Stomach smooth muscle (tissue), 2 donors: Measurements from ENCODE around the gene TMEM41B.
A peak's percentile ranks its signal among the peaks of the same experiment; 100 is the strongest.
"Not testable (repeated sequence)": the region's sequence is repeated elsewhere in the genome, so short reads cannot be mapped to it uniquely, and the experiment has no call there.

Experiments used
- H3K27ac ChIP-seq: one replicate; pipeline ENCODE4 v1.7.0; 2013; ENCODE audit warnings: mild to moderate bottlenecking, low read length, inconsistent platforms
- H3K27me3 ChIP-seq, 2 donors: one replicate each; pipeline ENCODE4 v1.7.0; 2013; ENCODE audit warnings: low read length in 2 of 2; ENCODE audit not compliant: insufficient read depth in 2 of 2, control insufficient read depth in 1 of 2
- H3K36me3 ChIP-seq, 2 donors: one replicate each; pipeline ENCODE4 v1.7.0; 2013; ENCODE audit warnings: low read length in 2 of 2; ENCODE audit not compliant: control insufficient read depth in 2 of 2, insufficient read depth in 2 of 2
- H3K4me1 ChIP-seq: one replicate; pipeline ENCODE4 v1.7.0; 2013; ENCODE audit warnings: low read length; ENCODE audit not compliant: control insufficient read depth, insufficient read depth
- H3K4me3 ChIP-seq, 2 donors: one replicate each; pipeline ENCODE4 v1.7.0; 2013; ENCODE audit warnings: low read length in 2 of 2
- H3K9ac ChIP-seq, 2 donors: one replicate each; pipeline ENCODE4 v1.7.0; 2013; ENCODE audit warnings: low read length in 2 of 2, mild to moderate bottlenecking in 1 of 2
- H3K9me3 ChIP-seq, 2 donors: one replicate each; pipeline ENCODE4 v1.7.0; 2013; ENCODE audit warnings: low read length in 2 of 2; ENCODE audit not compliant: control insufficient read depth in 2 of 2
- donor health status: healthy.
- donor health status: Pancreatic carcinoma.

The TMEM41B gene

GRCh38 chr11:9267680-9268079 lies 46.7 kb downstream of the TMEM41B start:
- H3K36me3 ChIP-seq = no peaks in the 10 kb centered on the region
- H3K4me3 ChIP-seq = no peak overlapping the region
- peaks cover 8% of the 10 kb centered on the region for H3K4me1 ChIP-seq
- H3K9me3 ChIP-seq = no peaks in the 10 kb centered on the region
- H3K9ac ChIP-seq = no peak overlapping the region
- no peak overlapping the region for H3K27ac ChIP-seq
- no peaks in the 10 kb centered on the region for H3K27me3 ChIP-seq

GRCh38 chr11:9266926-9267325 lies 47.5 kb downstream of the TMEM41B start:
- Histone ChIP-seq H3K27ac (no peak overlapping the region), H3K9me3 (no peaks in the 10 kb centered on the region), H3K27me3 (no peaks in the 10 kb centered on the region), H3K4me3 (no peak overlapping the region), H3K4me1 (peaks cover 8% of the 10 kb centered on the region), H3K9ac (no peak overlapping the region), H3K36me3 (no peaks in the 10 kb centered on the region)

GRCh38 chr11:9266132-9266736 lies 48.2 kb downstream of the TMEM41B start:
- no peaks in the 10 kb centered on the region for H3K36me3 ChIP-seq
- H3K4me3 ChIP-seq = no peak overlapping the region
- no peaks in the 10 kb centered on the region for H3K9me3 ChIP-seq
- no peak overlapping the region for H3K27ac ChIP-seq
- H3K9ac ChIP-seq = no peak overlapping the region
- peaks cover 8% of the 10 kb centered on the region for H3K4me1 ChIP-seq
- no peaks in the 10 kb centered on the region for H3K27me3 ChIP-seq

- Histone ChIP-seq H3K9ac (peak within 1 kb of the TSS; percentile 90 to 95), H3K4me3 (peak within 1 kb of the TSS; percentile 87 to 94), H3K36me3 (no peaks in the 10 kb centered on the region), H3K27ac (peak within 1 kb of the TSS; percentile 92), H3K27me3 (no peaks in the 10 kb centered on the region), H3K4me1 (peaks cover 8% of the 10 kb centered on the region), H3K9me3 (no peaks in the 10 kb centered on the region)
Measured at GRCh38 chr11:9265211-9266131, 48.9 kb downstream of the TMEM41B start, which contains the start of gene DENND5A. Gene DENND5A (minus strand): TSS chr11:9265350. CDS start chr11:9265069, 281 bp downstream.

GRCh38 chr11:9264316-9265210 lies 49.8 kb downstream of the TMEM41B start:
- peak overlapping the region; percentile 87 to 93 for H3K4me3 ChIP-seq
- H3K27ac ChIP-seq = peak overlapping the region; percentile 92
- H3K27me3 ChIP-seq = no peaks in the 10 kb centered on the region
- no peaks in the 10 kb centered on the region for H3K36me3 ChIP-seq
- H3K9ac ChIP-seq = peak overlapping the region; percentile 90 to 95
- H3K4me1 ChIP-seq = peaks cover 8% of the 10 kb centered on the region
- no peaks in the 10 kb centered on the region for H3K9me3 ChIP-seq

GRCh38 chr11:9263840-9264315 lies 50.5 kb downstream of the TMEM41B start:
- Histone ChIP-seq H3K27ac (peak overlapping the region; percentile 92), H3K27me3 (no peaks in the 10 kb centered on the region), H3K4me1 (peaks cover 8% of the 10 kb centered on the region), H3K9ac (peak overlapping the region; percentile 90 to 95), H3K36me3 (no peaks in the 10 kb centered on the region), H3K9me3 (no peaks in the 10 kb centered on the region), H3K4me3 (peak overlapping the region; percentile 87 to 93)

- H3K9me3 ChIP-seq, H3K4me3 ChIP-seq, H3K27me3 ChIP-seq, H3K4me1 ChIP-seq, H3K27ac ChIP-seq, H3K36me3 ChIP-seq, H3K9ac ChIP-seq: not testable (repeated sequence)
Measured at GRCh38 chr11:9260838-9261146, 53.6 kb downstream of the TMEM41B start.

GRCh38 chr11:9259981-9260837 lies 54.2 kb downstream of the TMEM41B start:
- H3K27me3 ChIP-seq = no peaks in the 10 kb centered on the region
- H3K27ac ChIP-seq = no peak overlapping the region
- no peaks in the 10 kb centered on the region for H3K36me3 ChIP-seq
- no peaks in the 10 kb centered on the region for H3K4me1 ChIP-seq
- H3K4me3 ChIP-seq = no peak overlapping the region
- no peaks in the 10 kb centered on the region for H3K9me3 ChIP-seq
- no peak overlapping the region for H3K9ac ChIP-seq

GRCh38 chr11:9258279-9258678 lies 56.1 kb downstream of the TMEM41B start:
- not testable (repeated sequence) for H3K9me3 ChIP-seq, H3K27me3 ChIP-seq, H3K9ac ChIP-seq, H3K4me1 ChIP-seq, H3K4me3 ChIP-seq, H3K27ac ChIP-seq, H3K36me3 ChIP-seq

GRCh38 chr11:9254416-9254815 lies 60.0 kb downstream of the TMEM41B start:
- Histone ChIP-seq H3K9me3 (no peaks in the 10 kb centered on the region), H3K27ac (no peak overlapping the region), H3K9ac (no peak overlapping the region), H3K4me3 (no peak overlapping the region), H3K36me3 (no peaks in the 10 kb centered on the region), H3K27me3 (no peaks in the 10 kb centered on the region), H3K4me1 (no peaks in the 10 kb centered on the region)
